Stimulated activated CD8-positive, alpha-beta memory T cell treated with anti-CD3 and anti-CD28 coated beads, Interleukin-2, amount 100 ng/mL, for 48 hours (primary cell): ENCODE results near the gene PHC3.
A peak's percentile ranks its signal among the peaks of the same experiment; 100 is the strongest.
"Not testable (repeated sequence)": the region's sequence is repeated elsewhere in the genome, so short reads cannot be mapped to it uniquely, and the experiment has no call there.

Experiments
- DNase-seq, 2 donors: peaks; one replicate each; pipeline ENCODE4 v3.0.0-alpha.2; 2020; ENCODE audit warnings: low read depth in 2 of 2

PHC3 gene

DNA sequence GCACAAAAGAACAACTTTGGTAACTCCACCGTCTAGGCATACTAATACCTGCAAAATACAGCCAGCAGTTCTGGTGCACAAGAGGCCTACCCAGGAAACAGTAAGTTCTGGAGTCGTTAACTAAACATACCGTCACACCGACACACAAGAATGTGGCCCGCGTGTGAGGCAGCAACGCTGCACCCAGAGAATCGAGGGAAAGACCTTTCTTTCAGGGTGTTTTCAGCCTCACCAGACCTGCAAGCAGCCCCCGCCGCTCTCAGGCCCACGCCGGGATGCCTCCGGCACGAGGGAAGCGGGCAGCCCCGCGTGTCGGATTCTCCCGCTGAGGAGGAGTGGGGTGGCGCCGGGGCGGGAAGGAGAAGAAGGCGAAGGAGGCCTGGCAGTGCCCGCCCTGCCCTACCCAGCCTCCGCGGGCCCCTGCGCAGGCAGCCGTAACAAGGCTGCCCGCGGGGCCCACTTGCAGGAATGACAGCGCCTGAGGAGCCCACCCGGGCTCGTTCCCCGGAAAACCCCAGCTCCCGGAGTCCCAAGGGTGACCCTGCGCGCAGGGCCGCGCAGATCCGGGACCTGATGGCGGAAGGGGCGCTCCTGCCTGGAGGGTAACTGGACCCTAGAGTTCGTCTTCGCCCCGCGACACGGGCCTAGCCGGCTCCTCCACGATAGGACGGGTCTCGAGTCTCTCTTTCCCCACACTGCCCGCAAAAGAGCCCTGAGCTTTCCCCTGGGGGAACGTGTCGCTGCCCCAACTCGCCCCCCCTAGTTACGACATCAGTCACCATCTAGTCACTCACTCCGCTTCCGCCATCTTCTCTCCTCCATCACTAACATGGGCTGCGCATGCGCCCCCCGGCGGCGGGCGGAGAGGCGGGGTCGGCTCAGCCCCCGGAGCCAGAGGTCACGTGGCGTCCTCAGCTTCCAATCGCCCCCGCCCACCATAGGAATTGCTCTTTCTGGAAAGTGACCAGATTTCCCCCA, at the start of gene PHC3:
PHC3 (minus strand) TSS at position 826 of the 978 bp plus-strand sequence; CDS start at position 808, 18 bp downstream.
- peak; percentile 89 for DNase-seq

- DNase-seq: no peak
Measured at GRCh38 chr3:170228093-170228766, 46.7 kb upstream of the PHC3 start.

DNA sequence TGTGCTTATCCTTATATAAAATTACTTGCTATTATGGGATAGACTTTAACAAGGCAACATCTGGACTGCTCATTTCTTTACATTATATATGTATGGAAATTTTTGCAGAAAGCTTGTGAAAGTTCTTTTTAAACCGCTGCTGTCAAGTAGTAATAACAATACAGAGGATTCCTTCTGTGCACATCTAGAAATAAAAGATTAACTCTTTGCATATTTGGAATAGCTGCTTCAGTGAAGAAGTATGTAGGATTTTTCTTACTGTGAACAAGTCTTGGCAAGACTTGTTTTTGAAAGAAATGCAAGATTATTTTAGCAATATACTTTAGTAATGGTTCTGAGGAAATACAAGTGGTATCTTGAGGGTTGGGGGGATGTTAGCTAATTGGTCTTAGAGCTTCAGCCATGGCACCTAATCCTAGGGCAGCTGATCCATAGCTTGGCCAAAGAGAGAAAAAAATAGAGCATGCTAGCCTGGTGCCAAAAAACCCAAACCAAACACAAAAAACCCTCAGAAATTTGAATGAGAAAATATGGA, 45.0 kb upstream of the PHC3 start:
- no peak for DNase-seq

DNA sequence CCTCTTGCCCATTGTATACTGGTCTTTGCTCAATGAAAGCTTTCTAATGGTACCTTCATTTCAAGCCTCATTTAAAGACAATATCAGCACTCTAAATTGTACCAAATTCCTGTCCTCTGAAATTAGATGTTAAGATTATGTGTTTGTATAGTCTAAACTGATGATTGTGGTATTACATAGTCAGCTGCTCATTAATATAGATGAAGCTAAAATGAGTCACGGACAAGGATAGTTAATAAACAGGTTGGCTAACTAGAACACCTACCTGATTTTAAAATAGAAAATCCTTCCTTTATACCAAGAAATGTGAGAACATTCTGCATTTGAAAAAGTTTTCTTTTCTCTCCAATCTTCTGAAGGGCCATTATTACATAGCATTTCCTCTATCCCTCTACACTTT, 43.6 kb upstream of the PHC3 start:
- DNase-seq: no peak

DNA sequence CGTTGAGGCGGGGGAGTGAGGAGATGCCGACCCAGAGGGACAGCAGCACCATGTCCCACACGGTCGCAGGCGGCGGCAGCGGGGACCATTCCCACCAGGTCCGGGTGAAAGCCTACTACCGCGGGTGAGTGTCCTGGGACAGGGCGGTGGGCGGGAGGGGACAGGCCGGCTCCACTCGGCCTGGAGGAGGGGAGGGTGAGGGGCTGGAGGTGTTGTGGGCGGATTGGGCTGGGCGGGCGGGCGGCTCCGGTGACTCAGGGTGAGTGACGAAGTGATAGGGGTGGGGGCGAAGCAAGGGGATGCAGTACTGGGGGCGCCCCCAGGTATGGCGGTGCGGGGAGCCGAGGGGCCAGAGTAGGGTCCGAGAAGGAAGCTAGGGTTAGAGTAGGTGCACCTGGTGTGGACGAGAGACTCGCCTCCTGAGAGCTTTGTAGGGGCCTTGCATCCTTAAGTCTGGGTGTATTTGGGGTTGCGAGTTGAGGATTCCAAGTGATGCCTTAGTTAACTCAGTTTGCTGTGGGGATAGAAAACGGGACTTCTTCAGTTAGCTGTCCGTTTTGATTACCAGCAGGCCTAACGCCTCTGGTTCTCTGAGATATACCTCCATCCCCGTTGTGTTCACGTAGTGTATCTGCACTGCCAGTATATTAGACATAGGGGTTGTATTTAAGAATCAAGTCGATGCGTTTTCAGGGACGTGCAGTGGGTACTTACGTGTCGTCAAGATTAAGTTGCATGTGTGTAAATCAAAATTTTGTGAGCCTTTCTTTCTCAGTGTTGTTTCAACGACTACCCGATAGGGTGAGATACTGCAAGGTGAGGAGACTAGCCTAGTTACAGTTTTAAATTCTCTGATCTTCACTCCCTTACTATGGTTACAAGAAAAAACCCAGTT, 41.4 kb upstream of the PHC3 start:
- DNase-seq: peak; percentile 16 to 17

- DNase-seq: peak; percentile 81 to 83
Measured at GRCh38 chr3:170221924-170222646, 40.6 kb upstream of the PHC3 start, which contains the start of gene PRKCI. PRKCI (plus strand) TSS chr3:170222424; CDS start chr3:170222670, 246 bp downstream.

DNA sequence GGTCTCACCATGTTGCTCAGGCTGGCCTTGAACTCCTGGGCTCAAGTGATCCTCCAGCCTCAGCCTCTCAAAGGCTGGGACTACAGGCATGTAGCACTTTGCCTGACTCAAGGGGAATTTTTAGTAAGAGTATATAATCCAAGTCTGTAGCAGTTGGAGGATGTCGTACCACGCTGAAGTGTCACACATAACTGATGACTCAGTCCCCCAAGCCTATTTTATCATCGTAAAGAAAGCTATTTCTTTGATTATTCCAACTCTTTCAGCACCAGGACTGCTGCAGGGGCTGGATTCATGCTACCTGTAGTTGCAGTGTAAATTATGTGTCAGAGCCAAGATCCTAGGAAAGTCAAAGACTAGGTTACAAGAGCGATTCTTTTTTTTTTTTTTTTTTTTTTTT, 39.3 kb upstream of the PHC3 start:
- no peak for DNase-seq

DNA sequence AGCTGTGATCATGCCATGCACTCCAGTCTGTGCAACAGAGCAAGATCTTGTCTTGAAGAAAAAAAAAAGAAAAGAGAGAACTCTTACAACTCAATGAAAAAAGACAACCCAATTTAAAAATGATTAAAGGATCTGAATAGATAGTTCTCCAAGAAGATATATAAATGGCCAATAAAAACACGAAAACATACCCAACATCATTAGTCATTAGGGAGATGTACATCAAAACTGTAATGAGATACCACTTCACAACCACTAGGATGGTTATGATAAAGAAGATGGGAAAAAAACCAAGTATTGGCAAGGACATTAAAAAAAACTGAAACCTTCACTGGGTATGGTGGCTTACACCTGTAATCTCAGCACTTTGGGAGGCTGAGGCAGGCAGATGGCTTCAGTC, 38.3 kb upstream of the PHC3 start:
- no peak for DNase-seq

GRCh38 chr3:170211668-170212067, 30.1 kb upstream of the PHC3 start:
- DNase-seq: no peak

GRCh38 chr3:170207717-170208116, 26.2 kb upstream of the PHC3 start:
- DNase-seq: no peak

DNA sequence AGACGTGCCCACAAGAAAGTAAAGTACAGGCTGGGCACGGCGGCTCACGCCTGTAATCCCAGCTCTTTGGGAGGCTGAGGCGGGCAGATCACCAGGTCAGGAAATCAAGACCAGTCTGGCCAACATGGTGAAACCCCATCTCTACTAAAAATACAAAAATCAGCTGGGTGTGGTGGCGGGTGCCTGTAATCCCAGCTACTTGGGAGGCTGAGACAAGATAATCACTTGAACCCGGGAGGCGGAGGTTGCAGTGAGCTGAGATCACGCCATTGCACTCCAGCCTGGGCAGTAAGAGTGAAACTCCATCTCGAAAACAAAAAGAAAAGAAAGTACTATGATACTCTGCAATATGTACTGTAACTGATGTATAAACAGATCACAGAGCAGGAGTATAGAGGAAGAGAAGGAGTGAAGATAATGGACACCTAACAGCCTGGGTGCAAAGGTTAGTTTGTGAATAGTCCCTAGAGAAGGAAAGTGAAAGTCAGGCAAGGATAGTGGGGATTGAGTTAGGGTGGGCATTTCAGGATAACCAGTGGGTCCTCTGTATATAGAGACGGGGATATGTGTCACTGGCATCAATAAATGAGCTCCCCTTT, 24.7 kb upstream of the PHC3 start:
- DNase-seq: not testable (repeated sequence)

DNA sequence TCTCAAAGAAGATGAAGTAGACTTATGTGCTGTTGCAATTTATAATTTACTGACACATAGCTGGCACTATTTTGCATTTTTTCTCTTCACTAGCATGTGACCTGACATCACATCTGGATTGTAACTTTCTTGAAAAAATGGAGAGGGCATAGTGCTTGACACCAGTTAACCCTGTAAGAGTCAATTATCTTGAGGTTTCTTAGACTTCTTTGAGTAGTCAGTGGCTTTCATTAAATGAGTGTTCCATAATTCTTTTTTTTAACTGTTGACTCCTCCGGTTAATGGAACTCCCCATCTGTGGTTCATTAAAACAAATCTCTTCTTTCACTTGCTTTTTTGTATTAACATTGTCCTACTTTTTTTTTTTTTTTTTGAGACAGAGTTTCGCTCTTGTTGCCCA, 23.8 kb upstream of the PHC3 start:
- DNase-seq: no peak

GRCh38 chr3:170204509-170204908, 23.0 kb upstream of the PHC3 start:
- no peak for DNase-seq

- no peak for DNase-seq
Measured at GRCh38 chr3:170204023-170204472, 22.5 kb upstream of the PHC3 start.

DNA sequence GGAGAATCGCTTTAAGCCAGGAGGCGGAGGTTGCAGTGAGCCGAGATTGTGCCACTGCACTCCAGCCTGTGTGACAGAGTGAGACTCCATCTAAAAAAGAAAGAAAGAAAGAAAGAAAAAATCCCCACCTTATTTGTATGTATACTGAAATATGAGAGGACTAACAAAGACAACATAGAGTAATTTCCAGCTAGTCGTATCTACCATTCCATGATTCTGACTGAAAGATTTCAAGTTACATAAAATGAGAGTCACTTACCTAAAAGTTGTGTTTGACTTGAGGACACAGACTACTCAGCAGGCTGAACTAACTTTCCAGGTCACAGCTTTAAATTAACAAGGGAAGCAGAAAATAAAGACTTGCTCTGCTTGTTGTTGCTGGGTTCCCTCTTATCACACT, 21.9 kb upstream of the PHC3 start:
- DNase-seq: no peak

DNA sequence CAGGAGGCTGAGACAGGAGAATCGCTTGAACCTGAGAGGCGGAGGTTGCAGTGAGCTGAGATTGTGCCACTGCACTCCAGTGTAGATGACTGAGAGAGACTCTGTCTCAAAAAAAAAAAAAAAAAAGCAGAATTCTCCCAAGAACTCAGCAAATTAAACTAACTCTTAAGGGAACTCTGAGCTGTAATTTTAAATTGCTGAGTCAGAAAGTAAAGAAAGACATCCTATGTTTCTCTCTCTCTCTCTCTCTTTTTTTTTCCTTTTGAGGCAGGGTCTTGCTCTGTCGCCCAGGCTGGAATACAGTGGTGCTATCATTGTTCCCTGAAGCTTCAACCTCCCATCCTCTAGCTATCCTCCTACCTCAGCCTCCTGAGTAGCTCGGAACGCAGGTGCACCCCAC, 20.0 kb upstream of the PHC3 start:
- DNase-seq: no peak

DNA sequence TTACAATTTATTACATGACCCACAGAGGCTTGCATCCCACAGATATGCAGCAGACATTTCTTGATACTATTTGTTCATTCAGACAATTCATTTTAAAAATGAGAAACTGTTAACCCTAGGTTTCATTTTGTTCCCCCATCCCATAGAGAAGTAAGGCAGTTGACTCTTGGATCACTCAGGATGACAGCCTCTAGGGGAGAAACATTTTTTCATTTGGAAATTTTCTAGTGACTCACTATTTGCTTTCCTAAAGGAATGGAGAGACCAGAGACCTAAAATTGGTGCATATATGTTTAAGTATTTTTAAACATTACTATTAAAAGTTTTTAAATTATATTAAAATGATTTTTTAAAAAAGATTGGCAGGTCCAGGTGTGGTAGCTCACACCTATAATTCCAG, 19.5 kb upstream of the PHC3 start:
- DNase-seq: no peak

GRCh38 chr3:170196833-170197232, 15.3 kb upstream of the PHC3 start:
- DNase-seq: no peak

DNA sequence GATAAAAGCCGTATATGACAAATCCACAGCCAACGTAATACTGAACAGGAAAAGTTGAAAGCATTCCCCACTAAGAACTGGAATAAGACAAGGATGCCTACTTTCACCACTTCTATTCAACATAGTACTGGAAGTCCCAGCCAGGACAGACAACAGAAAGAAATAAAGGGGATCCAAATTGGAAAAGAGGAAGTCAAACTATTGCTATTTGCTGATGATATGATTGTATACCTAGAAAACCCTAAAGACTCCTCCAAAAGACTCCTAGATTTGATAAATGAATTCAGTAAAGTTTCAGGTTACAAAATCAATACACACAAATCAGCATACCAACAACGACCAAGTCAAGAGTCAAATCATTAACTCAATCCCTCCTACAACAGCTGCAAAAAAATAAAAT, 14.2 kb upstream of the PHC3 start:
- not testable (repeated sequence) for DNase-seq
